Effector memory CD4-positive, alpha-beta T cell (primary cell): ENCODE results near the gene LRCOL1.

ENCODE experiments used
- DNase-seq, 3 donors: peaks; one replicate each; pipeline ENCODE4 v3.0.0-alpha.2; 2020
- H3K27ac ChIP-seq: 2 replicates; pipeline ENCODE4 v1.7.0; 2013; ENCODE audit warnings: mild to moderate bottlenecking, low read length, moderate library complexity; ENCODE audit not compliant: insufficient read depth, poor library complexity, severe bottlenecking
- H3K27me3 ChIP-seq: replicated peaks from 2 replicates; pipeline ENCODE4 v1.7.0; 2013; ENCODE audit warnings: mild to moderate bottlenecking, low read length; ENCODE audit not compliant: insufficient read depth, control insufficient read depth, poor library complexity, severe bottlenecking
- H3K36me3 ChIP-seq: 2 replicates; pipeline ENCODE4 v1.7.0; 2013; ENCODE audit warnings: mild to moderate bottlenecking, low read length, moderate library complexity; ENCODE audit not compliant: control insufficient read depth, insufficient read depth
- H3K4me1 ChIP-seq: 2 replicates; pipeline ENCODE4 v1.7.0; 2013; ENCODE audit warnings: low read length, mild to moderate bottlenecking; ENCODE audit not compliant: control insufficient read depth, insufficient read depth, poor library complexity, severe bottlenecking
- H3K4me3 ChIP-seq: 2 replicates; pipeline ENCODE4 v1.7.0; 2013; ENCODE audit warnings: low read length, low read depth, mild to moderate bottlenecking; ENCODE audit not compliant: insufficient read depth, poor library complexity, severe bottlenecking
- H3K9me3 ChIP-seq: 2 replicates; pipeline ENCODE4 v1.7.0; 2013; ENCODE audit warnings: mild to moderate bottlenecking, low read length, moderate library complexity; ENCODE audit not compliant: control insufficient read depth

LRCOL1 gene

GRCh38 chr12:132608231-132609171 is 1.9 kb downstream of the LRCOL1 start:
- H3K36me3 ChIP-seq: no peaks in the 10 kb centered on the region
- H3K4me3 ChIP-seq: no peak overlapping the region
- H3K27me3 ChIP-seq: peaks cover 19% of the 10 kb centered on the region
- H3K27ac ChIP-seq: no peak overlapping the region
- H3K4me1 ChIP-seq: no peaks in the 10 kb centered on the region
- H3K9me3 ChIP-seq: no peaks in the 10 kb centered on the region
- no peak for DNase-seq

GRCh38 chr12:132606927-132607326 is 3.5 kb downstream of the LRCOL1 start:
- Histone ChIP-seq H3K4me3 (no peak overlapping the region), H3K27ac (no peak overlapping the region), H3K9me3 (no peaks in the 10 kb centered on the region), H3K36me3 (no peaks in the 10 kb centered on the region), H3K27me3 (peaks cover 19% of the 10 kb centered on the region), H3K4me1 (no peaks in the 10 kb centered on the region)
- no peak for DNase-seq

GRCh38 chr12:132606466-132606865 is 3.9 kb downstream of the LRCOL1 start:
- DNase-seq: no peak
- Histone ChIP-seq H3K9me3 (no peaks in the 10 kb centered on the region), H3K36me3 (no peaks in the 10 kb centered on the region), H3K27me3 (peaks cover 19% of the 10 kb centered on the region), H3K4me1 (no peaks in the 10 kb centered on the region), H3K27ac (no peak overlapping the region), H3K4me3 (no peak overlapping the region)

- Histone ChIP-seq H3K27me3 (peaks cover 18% of the 10 kb centered on the region), H3K4me3 (no peak overlapping the region), H3K36me3 (no peaks in the 10 kb centered on the region), H3K4me1 (peaks cover 3% of the 10 kb centered on the region), H3K9me3 (no peaks in the 10 kb centered on the region), H3K27ac (no peak overlapping the region)
- DNase-seq: no peak
These were observed 4.5 kb downstream of the LRCOL1 start for GRCh38 chr12:132605892-132606291.

GRCh38 chr12:132604668-132605441 is 5.5 kb downstream of the LRCOL1 start:
- no peak for DNase-seq
- H3K27ac ChIP-seq: no peak overlapping the region
- peaks cover 8% of the 10 kb centered on the region for H3K27me3 ChIP-seq
- no peaks in the 10 kb centered on the region for H3K36me3 ChIP-seq
- H3K9me3 ChIP-seq: no peaks in the 10 kb centered on the region
- H3K4me3 ChIP-seq: no peak overlapping the region
- H3K4me1 ChIP-seq: peaks cover 14% of the 10 kb centered on the region

- H3K27me3 ChIP-seq: peaks cover 4% of the 10 kb centered on the region
These were observed 6.2 kb downstream of the LRCOL1 start for GRCh38 chr12:132604151-132604618.

GRCh38 chr12:132603240-132604150 is 6.9 kb downstream of the LRCOL1 start:
- Histone ChIP-seq H3K4me3 (no peak overlapping the region), H3K27me3 (no peaks in the 10 kb centered on the region), H3K27ac (no peak overlapping the region), H3K4me1 (peaks cover 16% of the 10 kb centered on the region), H3K36me3 (no peaks in the 10 kb centered on the region), H3K9me3 (no peaks in the 10 kb centered on the region)
- DNase-seq: no peak

More at GRCh38 chr12:132604151-132604618, 6.2 kb downstream of the LRCOL1 start:
- Histone ChIP-seq H3K36me3 (no peaks in the 10 kb centered on the region), H3K9me3 (no peaks in the 10 kb centered on the region), H3K4me1 (peaks cover 14% of the 10 kb centered on the region), H3K4me3 (no peak overlapping the region), H3K27ac (no peak overlapping the region)
- no peak for DNase-seq

- H3K4me1 ChIP-seq: peaks cover 18% of the 10 kb centered on the region
- no peaks in the 10 kb centered on the region for H3K9me3 ChIP-seq
- H3K4me3 ChIP-seq: no peak overlapping the region
These were observed 7.7 kb downstream of the LRCOL1 start for GRCh38 chr12:132602572-132603239.

More at GRCh38 chr12:132602572-132603239, 7.7 kb downstream of the LRCOL1 start:
- H3K36me3 ChIP-seq: no peaks in the 10 kb centered on the region
- DNase-seq: no peak
- H3K27me3 ChIP-seq: no peaks in the 10 kb centered on the region
- H3K27ac ChIP-seq: no peak overlapping the region
